ENCODE results near the gene PSMC3.

- TF ChIP-seq GATA3 (IDR thresholded peaks at IDR 0.05; ENCODE audit: low read depth, low read length), result no peak
- TF ChIP-seq GATA2 (IDR thresholded peaks at IDR 0.05; ENCODE audit: low read depth, low read length), result no peak
These were observed 56.6 kb downstream of the PSMC3 start for GRCh38 chr11:47369676-47370075.
